ENCODE results near the gene DCDC2C.

DCDC2C gene

DNA sequence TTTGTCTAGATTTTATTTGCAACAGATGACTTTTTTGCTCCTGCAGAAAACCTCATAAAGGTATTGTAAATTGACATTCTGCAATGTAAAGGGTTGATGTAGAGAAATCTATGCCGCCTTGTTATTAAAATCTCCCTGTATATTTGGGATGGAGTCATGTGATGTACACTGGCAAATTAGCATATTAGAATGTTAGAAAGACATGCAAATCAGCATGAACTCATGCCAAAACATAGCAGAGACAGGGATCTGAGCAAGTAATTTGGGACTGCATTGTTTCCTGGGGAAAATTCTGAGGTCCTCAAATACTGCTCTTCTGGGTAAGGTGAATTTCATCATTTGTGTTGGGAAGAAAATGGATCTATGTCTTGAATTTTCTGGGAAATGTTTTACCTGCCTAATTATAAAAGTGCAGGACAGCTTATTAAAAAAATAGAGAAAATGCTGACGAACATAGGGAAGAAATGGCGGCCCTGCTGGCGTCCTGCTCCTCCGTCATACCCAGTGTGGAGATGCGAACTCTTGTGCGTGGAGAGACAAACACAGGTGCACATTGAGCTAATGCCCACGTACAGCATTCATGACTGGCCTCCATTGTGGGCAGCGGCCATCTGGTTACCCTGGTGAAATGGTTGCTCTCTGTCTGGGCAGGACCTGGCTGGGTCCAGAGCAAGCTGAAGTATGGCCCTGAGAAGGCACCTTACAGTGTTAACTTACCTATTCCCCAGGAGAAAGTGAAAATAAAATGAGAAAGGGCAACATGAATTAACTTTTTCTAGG, 29.1 kb upstream of the DCDC2C start:
- no peak for DNase-seq

GRCh38 chr2:3675687-3676086, 27.7 kb upstream of the DCDC2C start:
- no peak for DNase-seq

DNA sequence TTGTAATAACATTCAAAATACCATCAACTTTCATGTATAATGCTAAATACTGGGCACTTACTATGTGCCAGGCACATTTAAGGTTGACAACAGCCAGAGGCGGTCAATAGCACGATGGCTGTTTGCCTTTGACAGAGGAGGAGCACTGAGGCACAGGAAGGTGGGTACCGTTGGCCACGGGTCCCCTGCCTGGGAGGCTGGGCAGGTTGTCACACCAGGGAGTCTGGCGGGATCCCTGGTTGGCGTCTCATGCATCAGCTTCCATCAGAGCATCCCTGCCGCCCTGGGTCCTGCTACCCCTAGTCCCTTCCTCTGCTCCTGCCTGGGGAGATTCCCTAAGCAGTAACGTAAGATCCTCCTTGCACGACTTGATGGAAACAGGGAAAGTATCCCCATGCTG, 25.9 kb upstream of the DCDC2C start:
- no peak for DNase-seq

GRCh38 chr2:3678212-3678611, 25.2 kb upstream of the DCDC2C start:
- DNase-seq, result no peak

- DNase-seq, result no peak
Observed at GRCh38 chr2:3679180-3679579, 24.2 kb upstream of the DCDC2C start.

DNA sequence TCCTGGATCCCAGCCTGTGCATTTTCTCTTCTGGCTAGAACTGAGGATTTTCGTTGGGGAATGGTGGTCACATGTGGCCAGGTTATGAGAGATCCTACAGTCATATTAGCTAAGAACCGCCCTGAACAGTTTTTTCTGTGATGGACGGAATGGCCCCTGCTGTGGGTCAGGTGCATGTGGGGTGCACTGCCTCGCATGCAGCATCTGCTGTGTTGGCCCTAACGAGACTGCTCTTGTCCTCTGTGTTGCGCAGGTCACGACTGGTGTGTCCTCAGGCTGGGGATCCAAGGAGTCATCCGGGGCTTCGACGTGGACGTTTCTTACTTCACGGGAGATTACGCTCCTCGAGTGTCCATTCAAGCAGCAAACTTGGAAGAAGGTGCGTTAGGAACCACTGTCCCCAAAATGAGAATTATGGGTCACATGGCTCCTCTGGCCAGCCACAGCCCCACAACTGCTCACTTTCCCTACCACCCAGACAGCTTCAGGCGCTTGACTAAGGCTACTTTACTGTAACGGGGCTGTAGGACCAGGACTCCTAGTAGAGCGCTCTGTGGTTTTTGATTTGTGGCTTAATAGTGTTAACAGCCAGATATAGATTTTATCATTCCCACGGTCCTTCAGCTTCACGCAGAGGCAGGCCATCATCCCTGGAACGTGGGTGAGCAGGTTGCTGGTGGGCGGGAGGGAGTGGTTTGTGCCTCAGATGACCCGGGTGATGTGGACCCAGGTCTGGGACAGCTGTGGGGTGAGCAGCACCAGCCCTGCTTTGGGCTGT, 23.6 kb upstream of the DCDC2C start:
- DNase-seq, result no peak

DNA sequence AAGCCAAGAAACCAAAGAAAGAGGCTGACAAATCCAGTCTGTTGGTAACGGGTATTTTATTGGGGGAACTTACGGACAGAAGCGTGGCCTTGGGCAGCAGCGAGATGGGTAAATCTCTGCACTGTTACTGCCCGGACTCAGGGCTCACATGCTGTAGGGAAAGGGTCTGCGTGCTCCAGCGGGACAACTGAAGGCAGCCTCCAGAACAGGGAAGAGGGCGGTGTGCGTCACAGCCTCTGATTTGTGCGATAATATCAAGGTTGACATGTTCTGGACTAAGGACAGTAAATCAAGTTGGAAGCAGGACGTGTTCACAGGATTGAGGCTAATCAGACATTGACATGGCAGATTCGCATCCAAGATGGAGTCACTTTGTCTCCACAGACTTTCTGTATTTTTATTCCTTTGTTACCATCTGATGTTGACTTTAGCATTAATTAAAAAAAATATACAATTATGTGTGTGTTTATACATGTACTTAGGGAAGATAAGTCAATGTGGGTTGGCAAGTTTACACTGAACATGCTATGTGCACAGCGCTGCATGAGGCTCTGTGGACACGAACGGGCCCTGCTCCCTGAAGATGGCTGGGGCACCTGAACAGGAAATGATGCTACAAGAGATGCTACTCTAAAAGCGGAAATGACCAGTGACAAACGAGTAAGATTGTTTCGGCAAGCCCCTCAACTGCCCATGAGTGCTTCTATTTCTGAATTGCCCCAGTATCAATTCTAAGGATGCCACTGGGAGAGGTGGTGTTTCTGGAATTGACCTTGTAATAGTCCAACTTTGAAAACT, 22.6 kb upstream of the DCDC2C start:
- no peak for DNase-seq

- no peak for DNase-seq
Observed at GRCh38 chr2:3681625-3682024, 21.8 kb upstream of the DCDC2C start.

GRCh38 chr2:3682811-3683210, 20.6 kb upstream of the DCDC2C start:
- DNase-seq, result no peak

DNA sequence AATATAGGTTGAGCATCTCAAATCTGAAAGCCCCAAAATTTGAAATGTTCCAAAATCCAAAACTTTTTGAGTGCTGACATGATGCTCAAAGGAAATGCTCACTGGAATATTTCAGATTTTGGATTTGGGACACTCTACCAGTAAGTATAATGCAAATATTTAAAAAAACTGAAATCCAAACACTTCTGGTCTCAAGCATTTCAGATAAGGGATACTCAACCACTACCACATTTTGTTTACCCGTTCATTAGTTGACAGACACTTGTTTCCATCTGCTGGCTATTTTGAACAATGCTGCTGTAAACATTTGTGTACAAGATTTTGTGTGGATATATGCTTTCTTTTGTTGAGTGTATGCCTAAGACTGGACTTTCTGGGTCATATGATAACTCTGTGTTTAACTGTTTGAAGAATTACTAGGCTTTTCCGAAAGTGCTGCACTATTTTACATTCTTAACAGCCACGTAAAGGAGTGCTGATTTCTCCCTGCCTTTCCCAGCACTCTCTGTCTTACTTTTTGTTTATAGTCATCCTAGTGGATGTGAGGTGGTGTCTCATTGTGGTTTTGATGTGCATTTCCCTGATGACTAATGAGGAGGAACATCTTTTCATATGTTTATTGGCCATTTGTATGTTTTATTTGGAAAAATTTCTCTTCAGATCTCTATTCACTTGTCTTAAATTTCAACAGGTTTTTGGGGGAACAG, 19.5 kb upstream of the DCDC2C start:
- no peak for DNase-seq

- no peak for DNase-seq
Observed at GRCh38 chr2:3689998-3690748, 13.2 kb upstream of the DCDC2C start.

- no peak for DNase-seq
Observed at GRCh38 chr2:3692375-3692774, 11.0 kb upstream of the DCDC2C start.

- DNase-seq, result no peak
Observed at GRCh38 chr2:3696545-3696944, 6.8 kb upstream of the DCDC2C start.

GRCh38 chr2:3701071-3701470, 2.3 kb upstream of the DCDC2C start:
- DNase-seq, result no peak

DNA sequence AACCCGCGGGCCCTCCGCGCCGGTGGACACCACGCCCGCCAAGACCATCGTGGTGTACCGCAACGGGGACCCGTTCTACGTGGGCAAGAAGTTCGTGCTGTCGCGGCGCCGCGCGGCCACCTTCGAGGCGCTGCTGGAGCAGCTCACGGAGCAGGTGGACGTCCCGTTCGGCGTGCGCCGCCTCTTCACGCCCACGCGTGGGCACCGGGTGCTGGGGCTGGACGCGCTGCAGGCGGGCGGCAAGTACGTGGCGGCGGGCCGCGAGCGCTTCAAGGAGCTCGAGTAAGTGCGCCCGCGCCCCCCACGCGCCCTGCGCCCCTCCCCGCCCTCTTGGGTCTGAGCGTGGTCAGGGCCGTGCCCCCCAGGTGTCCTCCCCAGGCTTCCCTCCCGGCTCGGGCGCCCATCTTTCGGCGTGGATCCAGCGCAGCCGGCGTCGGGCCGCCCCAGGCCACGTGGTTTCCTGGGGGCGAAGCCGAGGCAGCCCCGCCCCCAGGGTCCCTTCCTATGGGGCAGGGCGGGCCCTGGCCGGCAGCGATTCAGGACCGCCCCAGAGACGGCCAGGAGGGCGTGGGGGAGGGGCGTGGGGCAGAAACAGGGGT, 481 bp downstream of the DCDC2C start:
- DNase-seq, result no peak

DNA sequence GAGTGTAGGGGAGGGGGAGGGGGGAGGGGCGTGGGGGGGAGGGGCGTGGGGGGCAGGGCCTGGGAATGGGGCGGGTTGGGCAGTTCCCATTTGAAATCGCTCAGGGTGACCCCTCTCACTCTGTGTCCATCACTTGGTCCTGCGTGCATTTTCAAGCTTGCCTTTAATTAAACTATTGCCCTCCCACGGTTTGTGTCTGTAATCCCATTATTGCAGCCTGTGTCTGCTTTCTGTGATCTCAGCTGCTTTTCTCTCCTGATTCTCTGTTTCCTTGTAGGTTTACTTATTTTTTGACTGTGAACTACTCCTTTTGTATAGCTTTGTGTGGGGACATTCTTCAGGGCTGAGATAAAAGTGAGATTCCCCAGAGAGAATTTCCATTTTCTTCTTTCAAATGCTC, 1.3 kb downstream of the DCDC2C start:
- DNase-seq, result no peak

GRCh38 chr2:3705782-3706181, 2.4 kb downstream of the DCDC2C start:
- no peak for DNase-seq

GRCh38 chr2:3706892-3707291, 3.5 kb downstream of the DCDC2C start:
- no peak for DNase-seq

DNA sequence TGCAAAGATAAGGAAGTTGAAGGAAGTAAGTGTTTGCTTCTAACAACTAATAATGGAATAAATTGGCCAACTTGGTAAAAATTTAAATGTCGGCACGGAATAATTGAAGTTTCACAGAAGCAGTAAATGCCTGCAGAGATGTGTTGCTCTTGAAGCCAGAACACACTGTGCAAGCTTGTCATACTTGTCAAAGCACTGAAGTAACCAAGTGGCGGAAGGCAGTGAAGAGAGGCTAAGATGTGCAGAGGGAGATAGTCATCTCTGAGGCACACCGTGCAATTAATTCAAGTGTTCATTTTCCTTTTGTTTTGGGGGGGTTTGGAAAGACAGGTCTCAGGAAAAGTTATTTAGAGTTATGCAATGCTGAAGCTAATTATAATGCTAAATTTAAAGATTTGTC, 5.2 kb downstream of the DCDC2C start:
- no peak for DNase-seq

GRCh38 chr2:3709225-3709624, 5.8 kb downstream of the DCDC2C start:
- no peak for DNase-seq

DNA sequence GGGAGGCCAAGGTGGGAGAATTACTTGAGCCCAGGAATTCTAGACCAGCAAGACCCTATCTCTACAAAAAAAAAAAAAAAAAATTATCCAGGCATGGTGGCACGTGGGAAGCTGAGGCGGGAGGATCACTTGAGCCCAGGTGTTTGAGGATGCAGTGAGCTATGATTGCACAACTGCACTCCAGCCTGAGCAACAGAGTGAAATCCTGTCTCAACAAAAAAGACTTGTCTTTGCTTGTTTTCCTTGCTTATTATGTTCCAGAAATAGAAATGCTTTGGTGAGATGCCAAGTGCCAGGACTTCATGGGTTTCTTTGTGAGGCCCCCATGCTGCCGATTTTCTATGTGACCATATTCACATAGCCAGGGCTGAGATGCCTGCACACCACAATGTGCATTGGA, 9.0 kb downstream of the DCDC2C start:
- no peak for DNase-seq

Measured in bone marrow (tissue), 2 donors.